C4-2B (cell line): ENCODE data around the gene RBM48.

Experiments used
- CTCF ChIP-seq: fragments of 450-650 bp; conservative IDR thresholded peaks from 2 replicates; pipeline ENCODE4 v1.5.1; 2017; ENCODE audit warnings: mild to moderate bottlenecking
- ZFX ChIP-seq: fragments of 450-650 bp; IDR thresholded peaks from 2 replicates; pipeline ENCODE4 v1.6.1; 2017

- TF ChIP-seq CTCF (no peak), ZFX (no peak)
Measured at GRCh38 chr7:92489634-92490033, 39.0 kb upstream of the RBM48 start.
